ENCODE results near the gene SNX21.

- no peak for TF ChIP-seq ZNF274 (IDR thresholded peaks at IDR 0.05; ENCODE audit: low read depth, low read length)
- no peak for TF ChIP-seq YY1 (IDR thresholded peaks at IDR 0.05; ENCODE audit: insufficient read depth, insufficient read length)
- TF ChIP-seq SUZ12 (IDR thresholded peaks at IDR 0.05; ENCODE audit: extremely low read depth, insufficient read depth, insufficient read length) = no peak
Observed at GRCh38 chr20:45861221-45862075, 27.8 kb downstream of the SNX21 start.

Data from NT2/D1 (cell line).